ENCODE data around the gene CASQ1.
A peak's percentile ranks its signal among the peaks of the same experiment; 100 is the strongest.

CASQ1 gene

GRCh38 chr1:160168609-160169369, 21.6 kb upstream of the CASQ1 start:
- no peak for TF ChIP-seq REPIN1 (tag by site-specific recombination; IDR thresholded peaks at IDR 0.05; ENCODE audit: low read depth)
- TF ChIP-seq ZSCAN16 (tag by site-specific recombination; IDR thresholded peaks at IDR 0.05), result peak; percentile 38; the same call in 1 of the 2 replicates
- Histone ChIP-seq H3K4me3 (ENCODE audit: low read depth, low read length) (no peak overlapping the region), H3K4me1 (ENCODE audit: control insufficient read depth, insufficient read depth, low read length) (no peaks in the 10 kb centered on the region), H3K36me3 (ENCODE audit: control insufficient read depth in 2 of 2, insufficient read depth in 1 of 2, low read length in 2 of 2) (no peaks in the 10 kb centered on the region), H3K27ac (ENCODE audit: extremely low read depth, low read depth, low read length) (no peak overlapping the region), H3K9me3 (ENCODE audit: control insufficient read depth, insufficient read depth, low read depth, low read length) (no peaks in the 10 kb centered on the region)
- ChIA-PET POLR2A (interaction anchor here (0.7 kb wide), 1 partner anchor 105 kb away, joined by 4 read pairs; no protein-coding TSS in a partner anchor), CTCF (interaction anchor here (1.0 to 1.9 kb wide), 5 partner anchors 25 to 84 kb away, joined by 3 to 6 read pairs (median 4); no protein-coding TSS in a partner anchor)

GRCh38 chr1:160169553-160170399, 20.6 kb upstream of the CASQ1 start:
- no peak overlapping the region for H3K4me3 ChIP-seq (ENCODE audit: low read depth, low read length)
- POLR2A ChIA-PET, result no interaction called here
- CTCF ChIA-PET, result interaction anchor here (0.6 to 1.9 kb wide), 7 partner anchors 24 to 1099 kb away, joined by 3 to 6 read pairs (median 4); no protein-coding TSS in a partner anchor
- H3K36me3 ChIP-seq (ENCODE audit: control insufficient read depth in 2 of 2, insufficient read depth in 1 of 2, low read length in 2 of 2), result no peaks in the 10 kb centered on the region
- no peak for TF ChIP-seq ZNF248 (tag by site-specific recombination; IDR thresholded peaks at IDR 0.05)
- no peak for TF ChIP-seq ZXDB (tag by site-specific recombination; IDR thresholded peaks at IDR 0.05)
- TF ChIP-seq ZNF169 (tag by site-specific recombination; IDR thresholded peaks at IDR 0.05), result no peak
- TF ChIP-seq ZNF266 (tag by site-specific recombination; IDR thresholded peaks at IDR 0.05; ENCODE audit: low read depth), result no peak
- peak; percentile 86 for TF ChIP-seq ZIC2 (tag by site-specific recombination; IDR thresholded peaks at IDR 0.05)
- no peak for TF ChIP-seq ZNF76 (tag by site-specific recombination; IDR thresholded peaks at IDR 0.05; ENCODE audit: borderline replicate concordance, low read depth)
- no peak overlapping the region for H3K27ac ChIP-seq (ENCODE audit: extremely low read depth, low read depth, low read length)
- H3K4me1 ChIP-seq (ENCODE audit: control insufficient read depth, insufficient read depth, low read length), result no peaks in the 10 kb centered on the region
- H3K9me3 ChIP-seq (ENCODE audit: control insufficient read depth, insufficient read depth, low read depth, low read length), result no peaks in the 10 kb centered on the region

DNA sequence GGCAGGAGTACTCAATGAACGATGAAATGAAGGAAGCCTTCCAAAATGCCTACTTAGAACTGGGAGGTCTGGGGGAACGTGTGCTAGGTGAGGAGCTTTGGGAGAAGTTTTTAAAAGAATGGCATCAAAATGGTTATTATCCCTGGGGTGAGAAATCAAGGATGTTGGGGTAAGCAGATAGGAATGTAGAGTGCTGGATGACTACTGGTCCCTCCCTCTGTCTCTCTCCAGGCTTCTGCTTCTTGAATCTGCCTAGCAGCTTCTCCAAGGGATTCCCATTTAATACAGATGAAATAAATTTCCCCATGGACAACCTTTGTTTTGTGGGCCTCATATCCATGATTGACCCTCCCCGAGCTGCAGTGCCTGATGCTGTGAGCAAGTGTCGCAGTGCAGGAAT, 19.0 kb upstream of the CASQ1 start:
- Histone ChIP-seq H3K27ac (ENCODE audit: extremely low read depth, low read depth, low read length) (no peak overlapping the region), H3K4me1 (ENCODE audit: control insufficient read depth, insufficient read depth, low read length) (no peaks in the 10 kb centered on the region), H3K9me3 (ENCODE audit: control insufficient read depth, insufficient read depth, low read depth, low read length) (no peaks in the 10 kb centered on the region), H3K36me3 (ENCODE audit: control insufficient read depth in 2 of 2, insufficient read depth in 1 of 2, low read length in 2 of 2) (no peaks in the 10 kb centered on the region), H3K4me3 (ENCODE audit: low read depth, low read length) (no peak overlapping the region)
- ChIA-PET CTCF (interaction anchor here (0.8 to 2.5 kb wide), 2 partner anchors 9 to 22 kb away, joined by 3 to 8 read pairs; no protein-coding TSS in a partner anchor), POLR2A (no interaction called here)
- TF ChIP-seq TCF7L2 (IDR thresholded peaks at IDR 0.05; ENCODE audit: borderline replicate concordance, low read depth, low read length), result no peak

- CTCF ChIA-PET, result interaction anchor here (0.8 to 2.5 kb wide), 4 partner anchors 9 to 63 kb away, joined by 3 to 8 read pairs (median 3); no protein-coding TSS in a partner anchor
- Histone ChIP-seq H3K27ac (ENCODE audit: extremely low read depth, low read depth, low read length) (no peak overlapping the region), H3K9me3 (ENCODE audit: control insufficient read depth, insufficient read depth, low read depth, low read length) (no peaks in the 10 kb centered on the region), H3K4me3 (ENCODE audit: low read depth, low read length) (no peak overlapping the region), H3K36me3 (ENCODE audit: control insufficient read depth in 2 of 2, insufficient read depth in 1 of 2, low read length in 2 of 2) (no peaks in the 10 kb centered on the region), H3K4me1 (ENCODE audit: control insufficient read depth, insufficient read depth, low read length) (no peaks in the 10 kb centered on the region)
- POLR2A ChIA-PET, result no interaction called here
- TF ChIP-seq ZNF596 (tag by site-specific recombination; IDR thresholded peaks at IDR 0.05), result no peak
Observed at GRCh38 chr1:160171980-160172379, 18.4 kb upstream of the CASQ1 start.

- POLR2A ChIA-PET, result no interaction called here
- Histone ChIP-seq H3K4me3 (ENCODE audit: low read depth, low read length) (no peak overlapping the region), H3K4me1 (ENCODE audit: control insufficient read depth, insufficient read depth, low read length) (no peaks in the 10 kb centered on the region), H3K36me3 (ENCODE audit: control insufficient read depth in 2 of 2, insufficient read depth in 1 of 2, low read length in 2 of 2) (no peaks in the 10 kb centered on the region), H3K9me3 (ENCODE audit: control insufficient read depth, insufficient read depth, low read depth, low read length) (no peaks in the 10 kb centered on the region), H3K27ac (ENCODE audit: extremely low read depth, low read depth, low read length) (no peak overlapping the region)
- CTCF ChIA-PET, result interaction anchor here (0.5 kb wide), 1 partner anchor 9 kb away, joined by 4 read pairs; no protein-coding TSS in a partner anchor
- TF ChIP-seq ZBTB26 (tag by site-specific recombination; optimal IDR thresholded peaks at IDR 0.05) (no peak), ZNF366 (tag by site-specific recombination; conservative IDR thresholded peaks at IDR 0.05) (no peak), BCL11A (tag by site-specific recombination; IDR thresholded peaks at IDR 0.05; ENCODE audit: low read depth) (no peak), ZNF610 (tag by site-specific recombination; IDR thresholded peaks at IDR 0.05; ENCODE audit: borderline replicate concordance) (no peak), ZNF341 (tag by site-specific recombination; IDR thresholded peaks at IDR 0.05; ENCODE audit: low read depth) (no peak), ZNF114 (tag by site-specific recombination; IDR thresholded peaks at IDR 0.05) (no peak), ZNF37A (tag by site-specific recombination; IDR thresholded peaks at IDR 0.05) (no peak), MZF1 (tag by site-specific recombination; IDR thresholded peaks at IDR 0.05; ENCODE audit: borderline replicate concordance) (no peak), ZNF169 (tag by site-specific recombination; IDR thresholded peaks at IDR 0.05) (no peak), SP3 (tag by site-specific recombination; IDR thresholded peaks at IDR 0.05) (no peak)
- TF ChIP-seq, protein P1, sequence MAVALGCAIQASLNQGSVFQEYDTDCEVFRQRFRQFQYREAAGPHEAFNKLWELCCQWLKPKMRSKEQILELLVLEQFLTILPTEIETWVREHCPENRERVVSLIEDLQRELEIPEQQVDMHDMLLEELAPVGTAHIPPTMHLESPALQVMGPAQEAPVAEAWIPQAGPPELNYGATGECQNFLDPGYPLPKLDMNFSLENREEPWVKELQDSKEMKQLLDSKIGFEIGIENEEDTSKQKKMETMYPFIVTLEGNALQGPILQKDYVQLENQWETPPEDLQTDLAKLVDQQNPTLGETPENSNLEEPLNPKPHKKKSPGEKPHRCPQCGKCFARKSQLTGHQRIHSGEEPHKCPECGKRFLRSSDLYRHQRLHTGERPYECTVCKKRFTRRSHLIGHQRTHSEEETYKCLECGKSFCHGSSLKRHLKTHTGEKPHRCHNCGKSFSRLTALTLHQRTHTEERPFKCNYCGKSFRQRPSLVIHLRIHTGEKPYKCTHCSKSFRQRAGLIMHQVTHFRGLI (tag by site-specific recombination; IDR thresholded peaks at IDR 0.05), result no peak
Observed at GRCh38 chr1:160177231-160177630, 13.1 kb upstream of the CASQ1 start.

Data from HEK293 (cell line).